GM18858 (cell line): Measurements from ENCODE around the gene NF1.

ENCODE experiments used
- ATAC-seq: cut with Tn5 transposase; IDR thresholded peaks from one replicate; pipeline ENCODE4 v1.9.1; 2021; ENCODE audit not compliant: unreplicated experiment

NF1 gene

GRCh38 chr17:31394544-31394943 lies 299.8 kb downstream of the NF1 start:
- ATAC-seq: no peak

DNA sequence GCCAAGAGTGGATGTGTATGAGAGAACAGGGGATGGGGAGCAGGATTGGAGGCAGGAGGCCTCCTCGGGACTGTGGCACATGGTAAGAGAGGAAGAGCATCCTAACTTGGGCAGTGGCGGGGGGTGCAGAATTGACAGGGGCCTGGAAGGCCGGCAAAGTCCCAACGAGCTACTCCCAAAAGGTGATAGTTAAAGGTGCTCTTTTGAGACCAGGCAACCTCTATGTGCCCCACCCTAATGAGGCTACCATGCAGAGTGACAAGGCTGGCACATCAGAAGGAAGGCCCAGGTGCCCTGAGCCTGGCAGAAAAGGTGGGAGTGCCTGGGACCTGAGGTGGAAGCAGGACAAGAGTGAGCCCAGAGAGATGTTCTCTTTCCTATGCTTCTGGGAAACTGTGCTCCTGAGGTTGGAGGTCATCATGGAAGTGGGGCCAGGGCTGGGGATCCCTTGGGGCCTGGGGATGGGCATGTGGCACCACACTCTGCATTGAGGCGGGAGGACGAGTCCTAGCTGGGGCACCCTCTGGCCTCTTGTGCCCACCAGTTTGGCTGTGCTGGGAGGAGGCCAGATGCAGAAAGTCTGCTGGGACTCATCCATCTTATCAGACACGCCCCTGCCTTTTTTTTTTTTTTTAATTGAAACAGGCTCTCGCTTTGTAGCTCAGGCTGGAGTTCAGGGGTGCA lies 302.6 kb downstream of the NF1 start:
- no peak for ATAC-seq

- ATAC-seq: no peak
These were observed 303.9 kb downstream of the NF1 start for GRCh38 chr17:31398381-31399311.

GRCh38 chr17:31400481-31400950 lies 305.7 kb downstream of the NF1 start:
- no peak for ATAC-seq

GRCh38 chr17:31401456-31402254 lies 306.9 kb downstream of the NF1 start:
- no peak for ATAC-seq

DNA sequence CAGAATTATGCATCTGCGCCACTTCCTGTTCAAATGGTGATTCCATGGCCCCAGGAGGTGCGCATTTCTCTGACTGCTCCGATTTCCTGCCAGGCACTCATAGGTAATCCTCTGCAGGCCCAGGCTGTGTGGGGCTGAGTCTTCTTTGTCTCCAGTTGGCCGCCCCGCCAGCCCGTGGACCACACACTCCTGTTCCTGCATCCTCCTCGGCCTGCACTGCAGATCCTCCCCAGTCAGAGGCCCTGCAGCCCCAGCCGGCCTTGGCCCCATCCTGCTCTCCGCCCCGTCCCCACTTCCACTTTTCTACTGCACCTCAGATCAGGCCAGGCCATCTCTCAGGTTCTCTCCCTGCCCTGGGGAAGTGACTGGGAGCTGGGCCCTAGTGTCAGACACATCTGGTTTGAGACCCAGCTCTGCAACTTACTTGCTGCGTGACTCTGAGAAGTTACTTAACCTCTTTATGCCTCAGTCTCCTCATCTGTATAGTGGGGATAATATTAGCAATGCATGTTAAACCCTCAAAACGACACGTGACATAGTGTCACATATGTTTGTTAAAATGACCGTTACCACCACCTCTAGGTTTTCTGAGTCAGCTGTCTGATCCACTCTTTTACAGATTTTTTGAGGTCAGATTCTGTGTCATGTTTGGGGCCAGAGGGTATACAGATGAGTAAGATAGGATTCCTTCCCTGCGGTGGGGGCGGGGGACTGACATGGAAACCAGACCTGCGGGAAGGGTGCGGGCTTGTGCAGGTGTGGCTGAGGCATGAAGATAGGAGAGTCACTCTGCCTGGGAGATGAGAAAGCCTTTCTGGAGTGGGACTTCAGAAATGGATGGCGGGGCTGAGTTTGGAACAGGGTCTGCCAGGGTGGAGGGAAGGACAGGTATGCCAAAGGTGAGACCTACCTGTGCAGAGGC lies 309.5 kb downstream of the NF1 start:
- no peak for ATAC-seq

DNA sequence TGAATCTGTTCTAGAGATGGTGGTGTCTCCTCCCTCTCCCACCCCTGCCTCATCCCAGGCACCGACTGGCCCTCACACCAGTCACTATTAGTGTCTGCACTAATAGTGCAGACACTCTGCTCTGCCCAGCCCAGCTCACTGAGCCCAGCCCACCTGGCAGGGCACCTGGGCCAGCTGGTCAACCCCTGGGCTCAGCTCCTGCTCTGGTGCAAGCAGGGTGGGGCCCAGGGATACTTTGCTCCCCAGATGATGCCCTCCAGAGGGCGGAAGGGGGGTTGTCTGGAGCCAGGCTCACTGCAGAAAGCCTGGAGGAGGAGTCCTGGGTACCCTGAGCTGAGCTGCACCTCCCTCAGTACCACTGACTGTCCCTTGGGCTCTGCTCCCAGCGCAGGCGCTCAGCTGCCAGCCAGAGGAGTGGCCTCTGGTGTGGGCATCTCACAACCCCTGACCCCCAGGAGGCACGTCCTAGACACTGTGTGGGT lies 311.2 kb downstream of the NF1 start:
- ATAC-seq: no peak

- ATAC-seq: no peak
These were observed 313.8 kb downstream of the NF1 start for GRCh38 chr17:31408586-31408985.

DNA sequence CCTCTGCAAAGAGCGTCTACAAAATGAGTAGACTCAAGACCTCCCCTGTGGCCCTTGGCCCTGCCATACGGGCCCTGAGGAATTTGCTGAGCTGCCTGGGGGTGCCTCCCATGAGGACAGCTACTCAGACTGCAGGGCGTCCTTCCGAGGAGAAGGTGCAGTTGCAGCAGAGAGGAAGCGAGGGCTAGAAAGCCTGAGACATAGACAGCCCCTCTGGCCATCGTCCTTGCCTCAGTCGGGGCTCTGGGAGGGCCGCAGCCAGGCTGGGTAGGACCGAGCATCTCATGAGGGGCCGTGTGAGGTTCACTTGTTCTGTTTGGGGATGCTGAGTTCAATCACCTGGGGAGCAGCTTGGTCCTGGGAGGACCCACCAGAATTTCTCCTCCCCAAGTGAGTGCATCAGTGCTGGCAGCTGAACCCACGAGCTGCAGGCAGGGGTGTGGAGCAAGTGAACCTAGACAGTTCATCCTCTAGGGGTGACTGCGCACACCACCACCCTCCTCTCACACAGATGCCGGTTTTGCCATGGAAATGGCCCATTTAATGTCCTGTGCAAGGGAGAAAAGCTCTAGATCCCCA lies 317.0 kb downstream of the NF1 start:
- ATAC-seq: no peak

GRCh38 chr17:31412511-31412910 lies 317.7 kb downstream of the NF1 start:
- no peak for ATAC-seq

DNA sequence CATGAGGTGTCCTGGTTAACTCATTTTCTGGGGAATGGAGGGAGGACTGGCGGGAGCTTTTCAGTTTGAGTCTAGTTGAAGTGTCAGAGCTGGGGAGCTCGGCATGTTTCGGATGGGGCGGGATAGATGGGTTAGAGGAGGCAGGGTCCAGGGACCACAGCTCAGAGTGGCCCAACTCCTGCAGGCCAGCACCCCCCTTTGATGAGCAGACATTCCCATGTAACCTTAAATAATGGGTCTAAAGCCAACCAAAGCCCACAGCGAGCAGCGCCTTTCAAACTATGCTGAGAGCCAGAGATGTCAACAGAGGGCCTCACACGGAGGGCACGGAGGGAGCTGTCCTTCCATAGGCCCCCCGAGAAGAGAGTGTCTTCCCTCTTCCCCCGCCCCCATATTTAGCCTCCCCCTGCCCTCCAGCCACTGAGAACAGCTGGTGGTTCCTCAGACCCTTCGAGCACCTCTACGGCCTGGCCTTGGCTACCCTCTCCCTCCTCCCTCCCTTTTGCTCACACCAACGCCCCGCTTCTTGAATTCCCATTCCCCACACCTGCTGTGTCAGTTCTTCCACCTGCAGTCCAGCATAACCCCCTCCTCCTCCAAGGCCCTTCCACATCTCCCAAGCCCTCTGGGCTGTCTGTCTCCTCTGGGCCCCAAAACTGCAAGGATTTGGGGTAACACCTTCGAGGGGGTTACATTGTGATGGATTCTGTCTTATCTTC lies 318.5 kb downstream of the NF1 start:
- no peak for ATAC-seq

DNA sequence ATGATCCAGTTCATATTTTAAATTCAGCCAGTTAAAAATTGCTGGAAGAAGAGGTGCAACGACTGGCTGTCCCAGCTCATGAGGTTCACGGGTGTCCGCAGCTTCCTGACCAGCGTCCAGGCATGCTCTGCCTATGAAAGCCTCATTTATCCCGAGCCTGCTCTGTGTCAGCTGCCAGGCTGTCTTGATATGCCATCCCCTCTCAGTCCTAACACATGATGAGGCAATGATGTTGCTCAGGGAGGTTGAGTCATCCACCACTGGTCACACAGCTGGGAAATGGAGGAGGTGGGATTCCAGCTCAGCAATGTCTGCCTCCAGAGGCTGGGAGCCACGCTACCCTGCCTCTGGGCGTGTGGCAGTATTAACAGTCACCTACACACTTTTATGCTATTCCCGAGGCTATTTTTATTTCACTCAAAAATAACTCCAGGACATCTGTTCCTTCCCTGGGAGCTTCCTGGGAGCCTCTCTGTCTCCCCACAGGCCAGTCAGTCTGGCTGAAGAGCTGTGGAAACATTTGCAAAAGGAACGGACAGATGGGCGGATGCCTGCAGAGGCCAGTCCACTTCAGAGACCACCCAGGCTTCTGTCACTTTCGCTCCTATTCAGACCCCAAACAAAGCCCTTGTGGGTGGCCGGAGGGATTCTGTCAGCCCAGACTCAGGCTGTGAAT lies 319.2 kb downstream of the NF1 start:
- no peak for ATAC-seq

DNA sequence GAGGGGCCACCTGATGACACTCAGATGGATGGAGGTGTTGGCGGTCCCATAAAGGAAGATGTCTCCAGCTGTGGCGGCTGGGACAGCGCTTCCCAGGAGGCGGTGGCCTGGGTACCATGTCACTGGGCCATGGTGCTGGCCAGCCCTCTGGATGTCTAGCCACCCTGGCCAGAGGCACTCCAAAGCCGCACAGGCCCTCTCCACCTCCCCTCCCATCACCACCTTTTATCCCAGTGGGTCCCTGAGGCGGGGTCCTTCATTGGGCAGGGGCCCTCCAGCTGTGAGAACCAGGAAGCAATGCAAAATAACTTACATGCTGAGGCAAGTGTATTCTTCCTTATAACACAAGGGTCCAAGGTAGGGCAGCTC lies 319.8 kb downstream of the NF1 start:
- ATAC-seq: no peak

DNA sequence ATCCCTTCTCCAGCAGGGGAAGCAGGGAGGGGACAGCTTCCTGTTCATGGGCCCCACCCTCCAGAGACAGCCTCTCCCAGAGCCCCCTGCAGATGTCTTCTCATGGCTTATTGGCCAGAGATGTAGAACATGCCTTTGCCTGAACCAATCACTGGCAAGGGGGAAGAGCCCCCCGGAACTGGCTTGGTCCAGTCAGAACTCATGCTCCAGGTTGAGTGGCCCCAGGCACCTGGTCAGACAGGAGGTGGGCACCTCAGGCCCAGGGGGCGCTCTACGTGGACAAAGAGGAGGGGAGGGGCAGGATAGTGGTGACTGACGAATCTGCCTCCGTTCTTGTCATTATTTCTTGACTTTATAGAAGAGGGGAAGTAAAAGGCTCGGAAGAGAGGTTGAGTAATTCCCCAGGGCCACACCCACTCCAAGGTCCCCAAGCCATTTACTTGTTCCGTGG lies 320.3 kb downstream of the NF1 start:
- no peak for ATAC-seq

DNA sequence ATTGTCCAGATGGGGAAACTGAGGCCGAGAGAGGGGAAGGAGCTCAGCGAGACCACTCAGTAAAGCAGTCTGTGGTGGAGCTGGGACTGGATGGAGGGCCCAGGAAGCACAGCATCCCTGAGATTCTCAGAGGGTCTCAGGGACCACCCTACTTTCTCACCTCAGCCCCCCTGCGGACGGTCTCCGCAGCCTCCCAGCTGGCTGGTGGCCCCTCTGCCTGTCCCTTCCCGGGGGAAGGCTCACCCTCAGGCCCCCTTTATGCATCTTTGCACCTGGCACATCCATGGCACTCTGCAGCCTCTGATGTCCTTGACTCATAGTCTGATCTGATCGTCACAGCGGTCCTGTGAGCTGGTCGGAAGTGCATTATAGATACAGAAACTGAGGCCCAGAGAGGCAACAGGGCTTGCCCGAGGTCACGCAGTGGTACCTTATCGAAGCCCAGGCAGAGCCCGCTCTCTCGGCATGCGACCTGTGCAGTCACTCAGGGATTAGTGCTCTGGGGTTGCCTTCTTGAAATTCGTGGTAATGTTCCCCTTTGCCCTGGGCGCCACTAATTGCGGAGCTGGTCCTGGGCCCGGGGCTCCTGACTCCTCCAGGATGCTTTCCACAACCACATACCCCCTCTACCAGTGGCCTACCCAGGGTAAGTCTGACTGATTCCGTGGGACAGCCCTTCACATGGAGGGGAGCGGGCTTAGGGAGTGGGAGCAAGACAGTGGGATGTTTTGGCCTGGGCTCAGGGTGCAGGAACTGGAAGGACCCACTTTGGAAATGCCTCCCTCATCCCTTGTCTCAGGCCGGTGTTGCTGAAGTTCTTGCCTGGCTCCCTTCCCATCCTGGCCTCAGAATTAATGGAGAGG lies 321.1 kb downstream of the NF1 start:
- no peak for ATAC-seq

DNA sequence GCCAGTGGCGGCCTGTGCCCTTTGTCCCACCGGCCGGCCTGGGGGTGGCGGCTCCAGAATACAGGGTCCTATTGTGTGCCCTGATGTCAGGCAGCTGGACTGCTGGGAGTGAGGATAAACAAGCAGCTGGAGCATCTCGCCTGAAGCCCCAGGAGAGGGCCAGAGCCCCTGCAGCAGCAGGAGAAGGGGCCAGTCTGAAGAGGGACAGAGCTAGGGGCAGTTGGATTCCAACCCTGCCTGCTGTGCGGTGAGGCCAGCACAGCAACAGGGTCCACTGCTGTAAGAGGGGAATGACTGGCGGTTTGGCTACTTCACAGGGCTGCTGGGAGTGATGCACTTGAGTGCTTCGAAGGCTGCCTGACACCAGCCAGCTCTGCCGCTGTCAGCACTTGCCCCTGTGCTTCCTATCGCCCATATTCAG lies 321.7 kb downstream of the NF1 start:
- ATAC-seq: no peak

GRCh38 chr17:31417051-31417792 lies 322.4 kb downstream of the NF1 start:
- no peak for ATAC-seq
